Spleen (tissue), 7 donors: ENCODE measurements around the gene ABCA9.

Experiments used
- CTCF ChIP-seq, 11 experiments: fragments of 200-600 bp in 7 of 11; fragments of 450-650 bp in 4 of 11; sonication (generic) in 4 of 11; IDR thresholded peaks in 8 of 11; conservative IDR thresholded peaks in 3 of 11; 1 replicate in 7 of 11; 2 replicates in 4 of 11; pipeline versions ENCODE4 v1.4.0 to v1.8.0; 2016 to 2021; ENCODE audit warnings: antibody characterized with exemption in 11 of 11, inconsistent platforms in 4 of 11, mild to moderate bottlenecking in 1 of 11
- POLR2A ChIP-seq, 3 donors: fragments of 450-650 bp; IDR thresholded peaks; one replicate each; pipeline ENCODE4 v1.5.1; 2017; ENCODE audit warnings: antibody characterized with exemption in 3 of 3, mild to moderate bottlenecking in 1 of 3
- POLR2AphosphoS5 ChIP-seq, 3 donors: sonication (generic); formaldehyde crosslinking; IDR thresholded peaks; one replicate each; pipeline ENCODE4 v1.5.1; 2017; ENCODE audit warnings: antibody characterized with exemption in 3 of 3
- donor health status: DM: no; HTN: no; CAD: no; lungs with moderate emphysema.
- donor health status: DM: no; HTN: no; CAD: no.
- donor health status: DM: no; HTN: no; CAD: no.

DNA sequence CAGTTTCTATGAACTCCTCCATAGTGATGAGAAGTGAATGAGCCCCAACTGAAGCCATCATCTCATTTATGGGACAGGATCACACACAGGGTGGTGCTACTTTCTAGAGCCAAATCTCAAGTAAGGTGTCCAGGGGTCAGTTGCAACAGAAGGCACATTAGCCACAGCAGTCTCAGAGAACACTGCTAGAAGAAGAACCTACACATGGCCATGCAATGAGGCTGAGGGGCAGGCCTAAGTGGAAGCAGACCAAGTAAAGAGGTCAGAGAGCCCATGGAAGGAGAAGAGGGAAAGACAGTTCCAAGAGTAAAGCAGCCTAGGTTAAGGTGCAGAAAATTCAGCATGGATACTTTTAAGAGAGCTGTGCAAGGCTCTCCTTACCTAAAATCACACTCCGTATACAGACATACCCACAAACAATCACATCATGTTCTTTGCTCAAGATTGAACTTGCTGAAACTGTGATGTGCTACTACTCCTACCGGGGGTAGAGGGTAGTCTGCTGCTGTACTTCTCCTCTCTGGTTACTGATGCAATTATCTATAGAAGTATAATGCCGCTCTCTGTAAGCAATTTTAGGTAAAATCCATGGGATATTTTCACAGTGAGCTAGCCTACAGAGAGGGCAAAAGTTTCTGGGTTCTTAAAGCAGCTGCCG, 107.3 kb downstream of the ABCA9 start:
- TF ChIP-seq POLR2AphosphoS5 (IDR thresholded peaks at IDR 0.05) (no peak), CTCF (IDR thresholded peaks at IDR 0.05 in 8 of 11, conservative IDR thresholded peaks at IDR 0.05 in 3 of 11) (no peak), POLR2A (IDR thresholded peaks at IDR 0.05) (no peak)
